IPS-15b (cell line): ENCODE data around the gene GOLGA6L10.
"Not testable (repeated sequence)": the region's sequence is repeated elsewhere in the genome, so short reads cannot be mapped to it uniquely, and the experiment has no call there.

Experiments
- H3K27me3 ChIP-seq: one replicate; pipeline ENCODE4 v1.6.1; 2013; ENCODE audit warnings: low read length; ENCODE audit not compliant: control insufficient read depth, insufficient read depth
- H3K36me3 ChIP-seq: one replicate; pipeline ENCODE4 v1.6.1; 2013; ENCODE audit warnings: low read length; ENCODE audit not compliant: control insufficient read depth, insufficient read depth
- H3K4me1 ChIP-seq: one replicate; pipeline ENCODE4 v1.6.1; 2013; ENCODE audit warnings: mild to moderate bottlenecking, low read length; ENCODE audit not compliant: control insufficient read depth, insufficient read depth
- H3K4me3 ChIP-seq: one replicate; pipeline ENCODE4 v1.5.1; 2013; ENCODE audit warnings: low read depth, low read length
- H3K9ac ChIP-seq: one replicate; pipeline ENCODE4 v1.6.1; 2013; ENCODE audit warnings: low read depth, mild to moderate bottlenecking, low read length
- H3K9me3 ChIP-seq: one replicate; pipeline ENCODE4 v1.6.1; 2013; ENCODE audit warnings: mild to moderate bottlenecking, low read length; ENCODE audit not compliant: control insufficient read depth, insufficient read depth

GOLGA6L10 gene

GRCh38 chr15:82303956-82304777 is 45.1 kb downstream of the GOLGA6L10 start:
- Histone ChIP-seq H3K9ac (no peak overlapping the region), H3K4me1 (no peaks in the 10 kb centered on the region)

DNA sequence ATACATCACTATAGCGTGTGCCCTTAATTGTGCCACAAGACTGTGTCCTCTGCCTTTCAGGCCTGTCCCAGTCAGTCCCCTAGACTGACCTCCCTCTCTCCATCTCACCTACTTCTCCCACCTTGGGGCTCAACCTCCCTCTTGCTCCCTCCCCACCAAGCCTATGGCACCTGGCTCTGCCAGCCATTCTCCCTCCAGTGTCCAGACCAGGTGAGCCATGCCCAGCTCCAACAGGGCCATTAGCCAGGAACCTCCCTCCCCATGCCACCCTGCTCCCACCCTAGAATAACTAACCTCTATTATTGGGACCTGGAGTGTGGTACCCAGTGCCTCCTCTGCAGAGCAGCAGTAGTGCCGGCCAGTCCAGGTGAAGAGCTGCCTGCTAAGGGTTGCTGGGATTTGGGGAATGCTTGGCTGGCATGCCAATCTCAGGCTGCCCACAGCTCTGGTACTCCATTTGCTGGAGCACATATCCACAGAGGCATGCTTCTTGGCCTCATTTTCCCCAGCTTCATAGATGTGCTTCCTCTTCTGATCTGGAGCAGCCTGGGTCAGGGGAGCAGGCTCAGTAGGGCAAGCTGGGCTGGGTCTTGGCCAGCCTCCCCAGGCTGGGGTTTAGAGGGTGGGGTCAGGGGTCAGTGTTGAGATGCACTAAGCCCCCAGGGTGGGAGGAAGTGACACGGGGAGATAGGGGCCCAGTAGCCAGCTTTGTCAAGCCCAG is 47.8 kb downstream of the GOLGA6L10 start:
- no peak overlapping the region for H3K4me3 ChIP-seq
- H3K9me3 ChIP-seq, result no peaks in the 10 kb centered on the region
- H3K27me3 ChIP-seq, result no peaks in the 10 kb centered on the region
- no peak overlapping the region for H3K9ac ChIP-seq
- H3K4me1 ChIP-seq, result no peaks in the 10 kb centered on the region
- no peaks in the 10 kb centered on the region for H3K36me3 ChIP-seq

More at GRCh38 chr15:82303956-82304777, 45.1 kb downstream of the GOLGA6L10 start:
- no peaks in the 10 kb centered on the region for H3K27me3 ChIP-seq
- H3K4me3 ChIP-seq, result no peak overlapping the region
- H3K9me3 ChIP-seq, result no peaks in the 10 kb centered on the region
- no peaks in the 10 kb centered on the region for H3K36me3 ChIP-seq

- Histone ChIP-seq H3K4me1 (no peaks in the 10 kb centered on the region), H3K27me3 (no peaks in the 10 kb centered on the region), H3K9ac (no peak overlapping the region), H3K4me3 (no peak overlapping the region), H3K36me3 (no peaks in the 10 kb centered on the region), H3K9me3 (no peaks in the 10 kb centered on the region)
Observed at GRCh38 chr15:82300883-82301282, 48.4 kb downstream of the GOLGA6L10 start.

- H3K27me3 ChIP-seq, H3K9me3 ChIP-seq, H3K4me1 ChIP-seq, H3K36me3 ChIP-seq, H3K9ac ChIP-seq, H3K4me3 ChIP-seq: not testable (repeated sequence)
Observed at GRCh38 chr15:82300326-82300725, 48.9 kb downstream of the GOLGA6L10 start.

DNA sequence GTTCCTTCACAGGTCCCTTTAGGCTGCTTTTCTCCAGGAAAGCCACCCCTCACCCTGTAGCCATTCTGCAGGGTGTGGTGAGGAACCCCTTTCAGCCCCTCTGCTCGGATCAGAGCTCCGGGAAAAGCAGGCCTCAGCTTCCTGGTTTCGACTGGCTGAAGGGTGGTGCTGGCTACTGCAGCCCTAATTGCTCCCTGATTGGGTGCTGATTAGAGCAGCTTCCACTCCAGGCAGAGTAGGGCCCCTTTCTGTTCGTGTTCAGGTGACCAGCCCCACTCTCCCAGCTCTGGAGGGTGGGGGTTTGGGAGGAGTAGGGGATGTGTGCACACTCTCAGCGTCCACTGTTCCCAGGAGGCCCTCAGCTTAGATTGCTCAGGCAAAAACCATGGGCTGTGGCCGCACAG is 49.8 kb downstream of the GOLGA6L10 start:
- not testable (repeated sequence) for H3K4me3 ChIP-seq, H3K36me3 ChIP-seq, H3K27me3 ChIP-seq, H3K4me1 ChIP-seq, H3K9ac ChIP-seq, H3K9me3 ChIP-seq

- Histone ChIP-seq H3K36me3 (no peaks in the 10 kb centered on the region), H3K4me3 (no peak overlapping the region), H3K9me3 (no peaks in the 10 kb centered on the region), H3K4me1 (no peaks in the 10 kb centered on the region), H3K9ac (no peak overlapping the region), H3K27me3 (no peaks in the 10 kb centered on the region)
Observed at GRCh38 chr15:82298520-82298919, 50.8 kb downstream of the GOLGA6L10 start.

DNA sequence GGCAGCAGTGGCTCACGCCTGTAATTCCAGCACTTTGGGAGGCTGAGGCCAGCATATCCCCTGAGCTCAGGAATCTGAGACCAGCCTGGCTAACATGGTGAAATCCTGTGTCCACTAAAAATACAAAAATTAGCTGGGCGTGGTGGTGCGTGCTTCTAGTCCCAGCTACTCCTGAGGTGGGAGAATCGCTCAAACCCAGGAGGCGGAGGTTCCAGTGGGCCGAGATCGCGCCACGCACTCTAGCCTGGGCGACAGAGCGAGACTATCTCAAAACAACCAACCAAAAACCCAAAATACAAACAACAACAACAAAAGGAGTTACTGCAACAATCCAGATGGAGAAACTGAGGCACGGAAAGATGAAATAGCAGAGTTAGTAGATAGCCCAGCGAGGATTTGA is 51.2 kb downstream of the GOLGA6L10 start:
- Histone ChIP-seq H3K9me3 (no peaks in the 10 kb centered on the region), H3K9ac (no peak overlapping the region), H3K27me3 (no peaks in the 10 kb centered on the region), H3K4me3 (no peak overlapping the region), H3K36me3 (no peaks in the 10 kb centered on the region), H3K4me1 (no peaks in the 10 kb centered on the region)

GRCh38 chr15:82297546-82297945 is 51.7 kb downstream of the GOLGA6L10 start:
- Histone ChIP-seq H3K9ac (no peak overlapping the region), H3K27me3 (no peaks in the 10 kb centered on the region), H3K36me3 (no peaks in the 10 kb centered on the region), H3K9me3 (no peaks in the 10 kb centered on the region), H3K4me1 (no peaks in the 10 kb centered on the region), H3K4me3 (no peak overlapping the region)

- no peak overlapping the region for H3K9ac ChIP-seq
- H3K27me3 ChIP-seq, result no peaks in the 10 kb centered on the region
- no peaks in the 10 kb centered on the region for H3K9me3 ChIP-seq
Observed at GRCh38 chr15:82294061-82294690, 55.1 kb downstream of the GOLGA6L10 start.

DNA sequence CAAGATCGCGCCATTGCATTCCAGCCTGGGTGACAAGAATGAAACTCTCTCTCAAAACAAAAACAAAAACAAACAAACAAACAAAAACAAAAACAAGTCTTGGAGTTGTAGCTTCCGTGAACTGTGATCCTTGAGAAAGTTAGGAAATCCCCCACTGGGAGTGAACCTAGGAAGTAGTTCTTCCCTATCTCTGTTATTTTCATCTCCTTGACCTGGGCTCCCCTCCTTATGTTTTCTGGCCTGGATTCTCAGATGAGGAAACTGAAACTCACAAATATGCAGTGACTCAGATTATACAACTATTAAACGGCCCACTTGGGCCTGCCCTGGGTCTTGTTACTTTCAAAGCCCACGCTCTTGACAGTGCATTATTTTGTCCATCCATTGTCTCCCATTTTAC is 57.0 kb downstream of the GOLGA6L10 start:
- Histone ChIP-seq H3K4me3 (no peak overlapping the region), H3K9me3 (no peaks in the 10 kb centered on the region), H3K4me1 (no peaks in the 10 kb centered on the region), H3K36me3 (no peaks in the 10 kb centered on the region), H3K27me3 (no peaks in the 10 kb centered on the region), H3K9ac (no peak overlapping the region)

More at GRCh38 chr15:82294061-82294690, 55.1 kb downstream of the GOLGA6L10 start:
- no peaks in the 10 kb centered on the region for H3K36me3 ChIP-seq
- no peak overlapping the region for H3K4me3 ChIP-seq
- no peaks in the 10 kb centered on the region for H3K4me1 ChIP-seq
